ENCODE results near the gene OR52L1. TPM values are rescaled to one million over a fixed set of nuclear protein-coding genes. Genes with fewer than 3 reads are reported as not detected.

OR52L1 gene
- total RNA-seq, 1 donor from 2014 or later = not detected

GRCh38 chr11:6013042-6013441, 26.3 kb upstream of the OR52L1 start:
- no peak for TF ChIP-seq CTCF (IDR thresholded peaks at IDR 0.05)
- no peak for DNase-seq (ENCODE audit: extremely low spot score, unreplicated experiment)
- no peaks in the 10 kb centered on the region for H3K36me3 Mint-ChIP-seq (ENCODE audit: unreplicated experiment)
- no peak overlapping the region for H3K27ac Mint-ChIP-seq (ENCODE audit: unreplicated experiment)
- no peaks in the 10 kb centered on the region for H3K4me1 Mint-ChIP-seq (ENCODE audit: unreplicated experiment)
- H3K4me3 Mint-ChIP-seq (ENCODE audit: unreplicated experiment) = no peak overlapping the region
- H3K27me3 Mint-ChIP-seq (ENCODE audit: unreplicated experiment) = peaks cover 9% of the 10 kb centered on the region
- peaks cover 10% of the 10 kb centered on the region for H3K9me3 Mint-ChIP-seq (ENCODE audit: unreplicated experiment)

- DNase-seq (ENCODE audit: extremely low spot score, unreplicated experiment) = no peak
- no peak overlapping the region for H3K4me3 Mint-ChIP-seq (ENCODE audit: unreplicated experiment)
- no peaks in the 10 kb centered on the region for H3K36me3 Mint-ChIP-seq (ENCODE audit: unreplicated experiment)
- TF ChIP-seq CTCF (IDR thresholded peaks at IDR 0.05) = no peak
- H3K27me3 Mint-ChIP-seq (ENCODE audit: unreplicated experiment) = peaks cover 9% of the 10 kb centered on the region
- no peak overlapping the region for H3K27ac Mint-ChIP-seq (ENCODE audit: unreplicated experiment)
- H3K9me3 Mint-ChIP-seq (ENCODE audit: unreplicated experiment) = peaks cover 9% of the 10 kb centered on the region
- no peaks in the 10 kb centered on the region for H3K4me1 Mint-ChIP-seq (ENCODE audit: unreplicated experiment)
These were observed 25.4 kb upstream of the OR52L1 start for GRCh38 chr11:6012035-6012668.

GRCh38 chr11:6006846-6007245, 20.1 kb upstream of the OR52L1 start, which contains the start of gene OR56A4:
Gene OR56A4, minus strand, starts transcription at chr11:6006946. Its CDS starts 3,954 bp downstream, at chr11:6002992.
- H3K36me3 Mint-ChIP-seq (ENCODE audit: unreplicated experiment) = no peaks in the 10 kb centered on the region
- H3K27me3 Mint-ChIP-seq (ENCODE audit: unreplicated experiment) = peaks cover 7% of the 10 kb centered on the region
- no peak within 1 kb of the TSS for H3K4me3 Mint-ChIP-seq (ENCODE audit: unreplicated experiment)
- no peaks in the 10 kb centered on the region for H3K9me3 Mint-ChIP-seq (ENCODE audit: unreplicated experiment)
- no peak for TF ChIP-seq CTCF (IDR thresholded peaks at IDR 0.05)
- no peaks in the 10 kb centered on the region for H3K4me1 Mint-ChIP-seq (ENCODE audit: unreplicated experiment)
- no peak for DNase-seq (ENCODE audit: extremely low spot score, unreplicated experiment)
- H3K27ac Mint-ChIP-seq (ENCODE audit: unreplicated experiment) = no peak within 1 kb of the TSS

- no peak overlapping the region for H3K4me3 Mint-ChIP-seq (ENCODE audit: unreplicated experiment)
- H3K36me3 Mint-ChIP-seq (ENCODE audit: unreplicated experiment) = no peaks in the 10 kb centered on the region
- H3K27me3 Mint-ChIP-seq (ENCODE audit: unreplicated experiment) = peaks cover 7% of the 10 kb centered on the region
- H3K4me1 Mint-ChIP-seq (ENCODE audit: unreplicated experiment) = no peaks in the 10 kb centered on the region
- no peaks in the 10 kb centered on the region for H3K9me3 Mint-ChIP-seq (ENCODE audit: unreplicated experiment)
- no peak for DNase-seq (ENCODE audit: extremely low spot score, unreplicated experiment)
- no peak for TF ChIP-seq CTCF (IDR thresholded peaks at IDR 0.05)
- H3K27ac Mint-ChIP-seq (ENCODE audit: unreplicated experiment) = no peak overlapping the region
These were observed 19.6 kb upstream of the OR52L1 start for GRCh38 chr11:6006395-6006794.

- H3K4me3 Mint-ChIP-seq (ENCODE audit: unreplicated experiment) = no peak overlapping the region
- DNase-seq (ENCODE audit: extremely low spot score, unreplicated experiment) = no peak
- H3K4me1 Mint-ChIP-seq (ENCODE audit: unreplicated experiment) = no peaks in the 10 kb centered on the region
- H3K27ac Mint-ChIP-seq (ENCODE audit: unreplicated experiment) = no peak overlapping the region
- H3K27me3 Mint-ChIP-seq (ENCODE audit: unreplicated experiment) = no peaks in the 10 kb centered on the region
- no peaks in the 10 kb centered on the region for H3K9me3 Mint-ChIP-seq (ENCODE audit: unreplicated experiment)
- TF ChIP-seq CTCF (IDR thresholded peaks at IDR 0.05) = no peak
- no peaks in the 10 kb centered on the region for H3K36me3 Mint-ChIP-seq (ENCODE audit: unreplicated experiment)
These were observed 15.5 kb upstream of the OR52L1 start for GRCh38 chr11:6002202-6002699.
